Erythroblast (primary cell): ENCODE results near the gene PRR35.

ENCODE experiments used
- GATA1 ChIP-seq: IDR thresholded peaks from 2 replicates; pipeline ENCODE4 v1.6.1; 2011; ENCODE audit warnings: low read depth, mild to moderate bottlenecking, control low read depth, low read length, moderate library complexity
- POLR2A ChIP-seq: IDR thresholded peaks from 2 replicates; pipeline ENCODE4 v1.6.1; 2011; ENCODE audit warnings: mild to moderate bottlenecking, low read length

DNA sequence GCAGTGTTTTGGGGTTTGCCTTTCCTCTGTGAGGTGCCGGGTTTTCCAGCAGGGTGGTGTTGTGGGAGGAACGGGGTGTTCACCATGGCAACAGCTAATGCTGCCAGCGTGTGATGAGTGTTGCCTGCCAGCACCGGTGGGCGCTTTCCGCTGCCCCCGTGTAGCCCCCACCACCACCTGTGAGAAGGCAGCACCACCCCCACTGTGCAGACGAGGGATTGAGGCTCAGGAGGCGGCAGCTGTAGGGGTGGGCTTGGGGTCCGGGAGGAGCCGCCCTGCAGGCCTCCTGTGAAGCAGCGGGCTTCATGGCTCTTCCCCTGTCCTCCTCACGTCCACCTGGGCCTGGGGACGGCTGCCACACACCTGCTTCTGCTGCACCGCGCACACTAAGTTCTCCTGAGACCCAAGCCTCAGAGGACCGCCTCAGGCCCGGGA is 34.9 kb downstream of the PRR35 start:
- TF ChIP-seq POLR2A (no peak), GATA1 (no peak)
